HepG2 (cell line): ENCODE results near the gene RPA1. TPM values are rescaled to one million over a fixed set of nuclear protein-coding genes. Genes with fewer than 3 reads are reported as not detected.

Source experiments
- BORCS8-MEF2B ChIP-seq: sonication (generic); formaldehyde crosslinking; IDR thresholded peaks from 2 replicates; pipeline ENCODE4 v1.8.0; 2022; ENCODE audit warnings: mild to moderate bottlenecking, missing genetic modification reagents
- CCDC6 ChIP-seq: sonication (generic); formaldehyde crosslinking; IDR thresholded peaks from 2 replicates; pipeline ENCODE4 v1.8.1; 2022; ENCODE audit warnings: mild to moderate bottlenecking, missing genetic modification reagents, moderate library complexity
- FOXK2 ChIP-seq: fragments of 450-650 bp; IDR thresholded peaks from 2 replicates; pipeline ENCODE4 v1.6.1; 2016
- HNRNPLL ChIP-seq: fragments of 200-400 bp; formaldehyde crosslinking; IDR thresholded peaks from 2 replicates; pipeline ENCODE4 v1.6.1; 2017; ENCODE audit warnings: mild to moderate bottlenecking, low read depth, low read length; ENCODE audit not compliant: poor library complexity, severe bottlenecking
- KDM2A ChIP-seq: sonication (generic); formaldehyde crosslinking; IDR thresholded peaks from 2 replicates; pipeline ENCODE4 v1.4.0; 2020; ENCODE audit warnings: low read depth, missing genetic modification reagents, borderline replicate concordance
- MIER2 ChIP-seq: IDR thresholded peaks from 2 replicates; pipeline ENCODE4 v1.6.1; 2016; ENCODE audit warnings: missing biosample characterization, missing genetic modification reagents
- MTF1 ChIP-seq: sonication (generic); formaldehyde crosslinking; IDR thresholded peaks from 2 replicates; pipeline ENCODE4 v1.5.0; 2020; ENCODE audit warnings: missing genetic modification reagents
- MYC ChIP-seq: sonication (generic); formaldehyde crosslinking; IDR thresholded peaks from 2 replicates; pipeline ENCODE4 v1.9.0; 2021; ENCODE audit warnings: missing genetic modification reagents, borderline replicate concordance
- NFE2 ChIP-seq: sonication (generic); formaldehyde crosslinking; IDR thresholded peaks from 2 replicates; pipeline ENCODE4 v1.4.0; 2020; ENCODE audit warnings: missing genetic modification reagents
- NFYC ChIP-seq: IDR thresholded peaks from 2 replicates; pipeline ENCODE4 v1.6.1; 2016; ENCODE audit warnings: missing genetic modification reagents, missing compliant biosample characterization
- SALL2 ChIP-seq: sonication (generic); formaldehyde crosslinking; IDR thresholded peaks from 2 replicates; pipeline ENCODE4 v1.8.1; 2023; ENCODE audit warnings: mild to moderate bottlenecking, missing genetic modification reagents, inconsistent platforms
- STAG1 ChIP-seq: sonication (generic); formaldehyde crosslinking; IDR thresholded peaks from 2 replicates; pipeline ENCODE4 v1.4.0; 2020; ENCODE audit warnings: missing genetic modification reagents
- ZFY ChIP-seq: sonication (generic); formaldehyde crosslinking; IDR thresholded peaks from 2 replicates; pipeline ENCODE4 v1.4.0; 2020; ENCODE audit warnings: missing genetic modification reagents
- ZNF207 ChIP-seq: fragments of 450-650 bp; IDR thresholded peaks from 2 replicates; pipeline ENCODE4 v1.6.1; 2016; ENCODE audit warnings: antibody characterized with exemption, borderline replicate concordance
- ZNF335 ChIP-seq: sonication (generic); formaldehyde crosslinking; IDR thresholded peaks from 2 replicates; pipeline ENCODE4 v1.4.0; 2020; ENCODE audit warnings: missing genetic modification reagents
- ZNF530 ChIP-seq: sonication (generic); formaldehyde crosslinking; IDR thresholded peaks from 2 replicates; pipeline ENCODE4 v1.5.0; 2020; ENCODE audit warnings: low read depth, mild to moderate bottlenecking, missing genetic modification reagents
- ZNF652 ChIP-seq: IDR thresholded peaks from 2 replicates; pipeline ENCODE4 v1.6.1; 2016; ENCODE audit warnings: low read depth, borderline replicate concordance
- polyA plus RNA-seq, 8 experiments: library from polyadenylated mRNA; depleted of rRNA in 3 of 8; stranded (reverse) in 7 of 8; unstranded in 1 of 8; fragments of >200 nt; fragmentation: Illumina TruSeq in 4 of 8; extraction: Trizol in 4 of 8; gene quantifications; 2 replicates each; pipeline versions ENCODE4 v1.2.1 to v1.2.3, GENCODE V29; 2011 to 2016; ENCODE audit warnings: low read depth in 4 of 8, missing spikeins in 1 of 8, mixed read lengths in 1 of 8; ENCODE audit not compliant: insufficient read depth in 1 of 8
- total RNA-seq, 5 experiments: library from RNA; depleted of rRNA; stranded (reverse); fragments of >200 nt; fragmentation: Illumina TruSeq; extraction: Trizol; gene quantifications; 2 replicates each; pipeline ENCODE4 v1.2.3, GENCODE V29; 2016; ENCODE audit warnings: low read depth in 1 of 5
- TF ChIP-seq, protein P1 (sequence below): sonication (generic); formaldehyde crosslinking; IDR thresholded peaks from 2 replicates; pipeline ENCODE4 v1.9.0; 2021; ENCODE audit warnings: missing genetic modification reagents, borderline replicate concordance
- TF ChIP-seq, protein P2 (sequence below): sonication (generic); formaldehyde crosslinking; IDR thresholded peaks from 2 replicates; pipeline ENCODE4 v1.5.0; 2020; ENCODE audit warnings: missing genetic modification reagents
- TF ChIP-seq, protein P3 (sequence below): sonication (generic); formaldehyde crosslinking; IDR thresholded peaks from 2 replicates; pipeline ENCODE4 v1.4.0; 2020; ENCODE audit warnings: missing genetic modification reagents
- TF ChIP-seq, protein P4 (sequence below): sonication (generic); formaldehyde crosslinking; IDR thresholded peaks from 2 replicates; pipeline ENCODE4 v1.5.0; 2020; ENCODE audit warnings: mild to moderate bottlenecking, missing genetic modification reagents
- TF ChIP-seq, protein P5 (sequence below): sonication (generic); formaldehyde crosslinking; IDR thresholded peaks from 2 replicates; pipeline ENCODE4 v1.8.0; 2022; ENCODE audit warnings: missing genetic modification reagents, mild to moderate bottlenecking, inconsistent platforms, borderline replicate concordance

The RPA1 gene
- total and polyA plus RNA-seq, 2 of the 13 experiments (the other 11 are each of a cell fraction or from before 2014, with no cell fraction given): 13.9 to 37.6 TPM

DNA sequence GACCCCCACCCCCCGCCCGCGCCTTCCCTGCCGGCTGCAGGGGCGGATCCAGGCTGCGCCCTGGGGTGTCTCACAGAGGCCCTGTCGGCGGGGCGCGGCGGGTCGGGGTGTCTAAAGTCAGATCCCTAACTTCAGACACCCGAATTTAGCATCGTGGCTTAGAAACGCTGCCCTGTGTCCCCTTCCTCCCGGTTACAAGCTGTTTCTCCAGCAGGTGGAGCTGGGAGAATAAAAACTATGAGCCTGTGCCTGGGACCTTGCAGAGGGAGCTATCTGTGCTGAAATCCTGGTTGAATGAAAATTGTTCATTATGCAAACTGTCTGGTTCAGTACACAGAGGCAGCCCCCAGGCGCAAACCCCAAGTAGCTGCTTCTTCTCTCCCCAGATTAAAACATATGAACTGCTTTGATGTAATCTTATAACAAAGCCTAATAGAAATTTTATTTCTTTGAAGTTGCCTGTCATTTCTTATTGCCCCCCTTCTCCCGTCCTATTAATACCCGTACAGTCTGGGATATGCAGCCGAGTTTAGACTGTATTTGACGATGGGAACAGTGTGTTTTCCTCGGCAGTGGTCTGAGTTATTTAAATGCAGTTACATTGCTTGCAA lies 79.0 kb downstream of the RPA1 start (continued):
- TF ChIP-seq, protein P1, sequence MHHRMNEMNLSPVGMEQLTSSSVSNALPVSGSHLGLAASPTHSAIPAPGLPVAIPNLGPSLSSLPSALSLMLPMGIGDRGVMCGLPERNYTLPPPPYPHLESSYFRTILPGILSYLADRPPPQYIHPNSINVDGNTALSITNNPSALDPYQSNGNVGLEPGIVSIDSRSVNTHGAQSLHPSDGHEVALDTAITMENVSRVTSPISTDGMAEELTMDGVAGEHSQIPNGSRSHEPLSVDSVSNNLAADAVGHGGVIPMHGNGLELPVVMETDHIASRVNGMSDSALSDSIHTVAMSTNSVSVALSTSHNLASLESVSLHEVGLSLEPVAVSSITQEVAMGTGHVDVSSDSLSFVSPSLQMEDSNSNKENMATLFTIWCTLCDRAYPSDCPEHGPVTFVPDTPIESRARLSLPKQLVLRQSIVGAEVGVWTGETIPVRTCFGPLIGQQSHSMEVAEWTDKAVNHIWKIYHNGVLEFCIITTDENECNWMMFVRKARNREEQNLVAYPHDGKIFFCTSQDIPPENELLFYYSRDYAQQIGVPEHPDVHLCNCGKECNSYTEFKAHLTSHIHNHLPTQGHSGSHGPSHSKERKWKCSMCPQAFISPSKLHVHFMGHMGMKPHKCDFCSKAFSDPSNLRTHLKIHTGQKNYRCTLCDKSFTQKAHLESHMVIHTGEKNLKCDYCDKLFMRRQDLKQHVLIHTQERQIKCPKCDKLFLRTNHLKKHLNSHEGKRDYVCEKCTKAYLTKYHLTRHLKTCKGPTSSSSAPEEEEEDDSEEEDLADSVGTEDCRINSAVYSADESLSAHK (CRISPR knock-in tag): no peak
- TF ChIP-seq HNRNPLL: no peak
- no peak for TF ChIP-seq ZNF335 (CRISPR knock-in tag)
- TF ChIP-seq, protein P2, sequence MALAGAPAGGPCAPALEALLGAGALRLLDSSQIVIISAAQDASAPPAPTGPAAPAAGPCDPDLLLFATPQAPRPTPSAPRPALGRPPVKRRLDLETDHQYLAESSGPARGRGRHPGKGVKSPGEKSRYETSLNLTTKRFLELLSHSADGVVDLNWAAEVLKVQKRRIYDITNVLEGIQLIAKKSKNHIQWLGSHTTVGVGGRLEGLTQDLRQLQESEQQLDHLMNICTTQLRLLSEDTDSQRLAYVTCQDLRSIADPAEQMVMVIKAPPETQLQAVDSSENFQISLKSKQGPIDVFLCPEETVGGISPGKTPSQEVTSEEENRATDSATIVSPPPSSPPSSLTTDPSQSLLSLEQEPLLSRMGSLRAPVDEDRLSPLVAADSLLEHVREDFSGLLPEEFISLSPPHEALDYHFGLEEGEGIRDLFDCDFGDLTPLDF (CRISPR knock-in tag): no peak
- TF ChIP-seq MIER2: 0 out of 2 replicates have a peak, but pooled peaks have one; percentile 56
- no peak for TF ChIP-seq BORCS8-MEF2B (CRISPR knock-in tag)
- TF ChIP-seq SALL2: no peak
- TF ChIP-seq ZFY (CRISPR knock-in tag): no peak
- no peak for TF ChIP-seq NFE2 (CRISPR knock-in tag)
- TF ChIP-seq MTF1 (CRISPR knock-in tag): no peak
- TF ChIP-seq, protein P3, sequence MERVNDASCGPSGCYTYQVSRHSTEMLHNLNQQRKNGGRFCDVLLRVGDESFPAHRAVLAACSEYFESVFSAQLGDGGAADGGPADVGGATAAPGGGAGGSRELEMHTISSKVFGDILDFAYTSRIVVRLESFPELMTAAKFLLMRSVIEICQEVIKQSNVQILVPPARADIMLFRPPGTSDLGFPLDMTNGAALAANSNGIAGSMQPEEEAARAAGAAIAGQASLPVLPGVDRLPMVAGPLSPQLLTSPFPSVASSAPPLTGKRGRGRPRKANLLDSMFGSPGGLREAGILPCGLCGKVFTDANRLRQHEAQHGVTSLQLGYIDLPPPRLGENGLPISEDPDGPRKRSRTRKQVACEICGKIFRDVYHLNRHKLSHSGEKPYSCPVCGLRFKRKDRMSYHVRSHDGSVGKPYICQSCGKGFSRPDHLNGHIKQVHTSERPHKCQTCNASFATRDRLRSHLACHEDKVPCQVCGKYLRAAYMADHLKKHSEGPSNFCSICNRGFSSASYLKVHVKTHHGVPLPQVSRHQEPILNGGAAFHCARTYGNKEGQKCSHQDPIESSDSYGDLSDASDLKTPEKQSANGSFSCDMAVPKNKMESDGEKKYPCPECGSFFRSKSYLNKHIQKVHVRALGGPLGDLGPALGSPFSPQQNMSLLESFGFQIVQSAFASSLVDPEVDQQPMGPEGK (CRISPR knock-in tag): peak; percentile 25; the same call in 1 of the 2 replicates
- no peak for TF ChIP-seq MYC (CRISPR knock-in tag)
- TF ChIP-seq KDM2A (CRISPR knock-in tag): no peak; the same call in 1 of the 2 replicates
- no peak for TF ChIP-seq FOXK2
- TF ChIP-seq ZNF207: no peak
- TF ChIP-seq ZNF652 (CRISPR knock-in tag): no peak
- TF ChIP-seq STAG1 (CRISPR knock-in tag): peak; percentile 96
- TF ChIP-seq, protein P4, sequence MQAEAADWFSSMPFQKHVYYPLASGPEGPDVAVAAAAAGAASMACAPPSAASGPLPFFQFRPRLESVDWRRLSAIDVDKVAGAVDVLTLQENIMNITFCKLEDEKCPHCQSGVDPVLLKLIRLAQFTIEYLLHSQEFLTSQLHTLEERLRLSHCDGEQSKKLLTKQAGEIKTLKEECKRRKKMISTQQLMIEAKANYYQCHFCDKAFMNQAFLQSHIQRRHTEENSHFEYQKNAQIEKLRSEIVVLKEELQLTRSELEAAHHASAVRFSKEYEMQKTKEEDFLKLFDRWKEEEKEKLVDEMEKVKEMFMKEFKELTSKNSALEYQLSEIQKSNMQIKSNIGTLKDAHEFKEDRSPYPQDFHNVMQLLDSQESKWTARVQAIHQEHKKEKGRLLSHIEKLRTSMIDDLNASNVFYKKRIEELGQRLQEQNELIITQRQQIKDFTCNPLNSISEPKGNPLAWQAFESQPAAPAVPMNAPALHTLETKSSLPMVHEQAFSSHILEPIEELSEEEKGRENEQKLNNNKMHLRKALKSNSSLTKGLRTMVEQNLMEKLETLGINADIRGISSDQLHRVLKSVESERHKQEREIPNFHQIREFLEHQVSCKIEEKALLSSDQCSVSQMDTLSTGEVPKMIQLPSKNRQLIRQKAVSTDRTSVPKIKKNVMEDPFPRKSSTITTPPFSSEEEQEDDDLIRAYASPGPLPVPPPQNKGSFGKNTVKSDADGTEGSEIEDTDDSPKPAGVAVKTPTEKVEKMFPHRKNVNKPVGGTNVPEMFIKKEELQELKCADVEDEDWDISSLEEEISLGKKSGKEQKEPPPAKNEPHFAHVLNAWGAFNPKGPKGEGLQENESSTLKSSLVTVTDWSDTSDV (CRISPR knock-in tag): no peak
- TF ChIP-seq NFYC: no peak
- no peak for TF ChIP-seq ZNF530 (CRISPR knock-in tag)
- TF ChIP-seq, protein P5, sequence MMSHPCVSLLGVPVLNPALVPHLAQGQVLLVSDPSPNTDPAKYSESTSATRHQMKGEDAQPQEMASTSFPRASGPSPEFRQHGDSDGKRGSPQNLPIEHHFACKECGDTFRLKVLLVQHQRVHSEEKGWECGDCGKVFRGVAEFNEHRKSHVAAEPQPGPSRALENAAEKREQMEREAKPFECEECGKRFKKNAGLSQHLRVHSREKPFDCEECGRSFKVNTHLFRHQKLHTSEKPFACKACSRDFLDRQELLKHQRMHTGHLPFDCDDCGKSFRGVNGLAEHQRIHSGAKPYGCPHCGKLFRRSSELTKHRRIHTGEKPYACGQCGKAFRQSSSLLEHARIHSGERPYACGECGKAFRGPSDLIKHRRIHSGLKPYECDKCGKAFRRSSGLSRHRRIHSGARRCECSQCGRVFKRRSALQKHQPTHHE (CRISPR knock-in tag): no peak
- TF ChIP-seq CCDC6: no peak
